DOHH2 (cell line): ENCODE results near the gene HMG20B.

Experiments used
- EZH2phosphoT487 ChIP-seq: fragments of 200-600 bp; sonication (generic); IDR thresholded peaks from 2 replicates; pipeline ENCODE4 v1.6.1; 2017; ENCODE audit warnings: borderline replicate concordance, mild to moderate bottlenecking, antibody characterized with exemption, low read length, moderate library complexity, mixed read lengths
- TF ChIP-seq, protein P1 (sequence below): fragments of 200-600 bp; sonication (generic); IDR thresholded peaks from one replicate; pipeline ENCODE4 v1.5.1; 2014; ENCODE audit warnings: antibody characterized with exemption, mild to moderate bottlenecking, low read depth, low read length; ENCODE audit not compliant: poor library complexity, severe bottlenecking

DNA sequence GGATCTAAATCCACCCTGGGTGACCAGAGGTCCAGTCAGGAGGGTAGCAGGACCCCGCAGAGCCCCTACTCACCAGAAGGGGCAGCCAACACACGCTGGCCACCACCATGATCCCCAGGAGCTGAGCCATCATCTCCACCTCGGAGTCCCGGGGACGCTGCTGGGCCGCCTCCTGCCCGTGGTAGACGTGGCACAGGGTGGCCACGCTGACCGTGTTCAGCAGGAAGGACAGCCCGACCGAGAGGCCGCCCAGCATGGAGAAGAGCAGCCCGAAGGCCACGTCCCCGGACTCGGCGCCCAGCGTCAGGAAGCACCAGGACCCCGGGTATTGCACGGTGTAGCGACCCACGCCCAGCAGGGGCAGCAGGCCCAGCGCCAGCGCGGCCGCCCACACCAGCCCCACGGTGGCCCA, 27.0 kb downstream of the HMG20B start:
- TF ChIP-seq, protein P1, sequence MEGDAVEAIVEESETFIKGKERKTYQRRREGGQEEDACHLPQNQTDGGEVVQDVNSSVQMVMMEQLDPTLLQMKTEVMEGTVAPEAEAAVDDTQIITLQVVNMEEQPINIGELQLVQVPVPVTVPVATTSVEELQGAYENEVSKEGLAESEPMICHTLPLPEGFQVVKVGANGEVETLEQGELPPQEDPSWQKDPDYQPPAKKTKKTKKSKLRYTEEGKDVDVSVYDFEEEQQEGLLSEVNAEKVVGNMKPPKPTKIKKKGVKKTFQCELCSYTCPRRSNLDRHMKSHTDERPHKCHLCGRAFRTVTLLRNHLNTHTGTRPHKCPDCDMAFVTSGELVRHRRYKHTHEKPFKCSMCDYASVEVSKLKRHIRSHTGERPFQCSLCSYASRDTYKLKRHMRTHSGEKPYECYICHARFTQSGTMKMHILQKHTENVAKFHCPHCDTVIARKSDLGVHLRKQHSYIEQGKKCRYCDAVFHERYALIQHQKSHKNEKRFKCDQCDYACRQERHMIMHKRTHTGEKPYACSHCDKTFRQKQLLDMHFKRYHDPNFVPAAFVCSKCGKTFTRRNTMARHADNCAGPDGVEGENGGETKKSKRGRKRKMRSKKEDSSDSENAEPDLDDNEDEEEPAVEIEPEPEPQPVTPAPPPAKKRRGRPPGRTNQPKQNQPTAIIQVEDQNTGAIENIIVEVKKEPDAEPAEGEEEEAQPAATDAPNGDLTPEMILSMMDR = no peak
- no peak for TF ChIP-seq EZH2phosphoT487
